Measurements from ENCODE around the gene GPR52.

DNA sequence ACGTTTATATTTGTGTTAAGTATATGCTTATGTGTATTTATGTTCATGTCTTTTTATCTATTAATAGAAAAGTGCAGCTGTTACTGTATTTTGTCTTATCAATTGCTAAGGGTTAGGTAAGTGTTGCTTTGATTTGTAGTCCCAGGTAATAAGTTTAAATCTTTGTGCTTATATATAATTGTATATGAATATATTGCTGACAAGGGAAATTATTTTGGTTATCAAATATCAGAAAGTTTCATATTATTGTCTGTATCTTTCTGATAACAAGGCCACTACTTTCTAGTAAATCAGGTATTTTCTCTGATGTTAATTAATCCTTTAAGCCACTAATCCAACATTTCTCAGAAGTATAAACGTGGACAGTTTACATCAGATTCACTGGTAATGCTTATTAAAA, 21.3 kb downstream of the GPR52 start:
- TF ChIP-seq, protein P1, sequence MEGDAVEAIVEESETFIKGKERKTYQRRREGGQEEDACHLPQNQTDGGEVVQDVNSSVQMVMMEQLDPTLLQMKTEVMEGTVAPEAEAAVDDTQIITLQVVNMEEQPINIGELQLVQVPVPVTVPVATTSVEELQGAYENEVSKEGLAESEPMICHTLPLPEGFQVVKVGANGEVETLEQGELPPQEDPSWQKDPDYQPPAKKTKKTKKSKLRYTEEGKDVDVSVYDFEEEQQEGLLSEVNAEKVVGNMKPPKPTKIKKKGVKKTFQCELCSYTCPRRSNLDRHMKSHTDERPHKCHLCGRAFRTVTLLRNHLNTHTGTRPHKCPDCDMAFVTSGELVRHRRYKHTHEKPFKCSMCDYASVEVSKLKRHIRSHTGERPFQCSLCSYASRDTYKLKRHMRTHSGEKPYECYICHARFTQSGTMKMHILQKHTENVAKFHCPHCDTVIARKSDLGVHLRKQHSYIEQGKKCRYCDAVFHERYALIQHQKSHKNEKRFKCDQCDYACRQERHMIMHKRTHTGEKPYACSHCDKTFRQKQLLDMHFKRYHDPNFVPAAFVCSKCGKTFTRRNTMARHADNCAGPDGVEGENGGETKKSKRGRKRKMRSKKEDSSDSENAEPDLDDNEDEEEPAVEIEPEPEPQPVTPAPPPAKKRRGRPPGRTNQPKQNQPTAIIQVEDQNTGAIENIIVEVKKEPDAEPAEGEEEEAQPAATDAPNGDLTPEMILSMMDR (IDR thresholded peaks at IDR 0.05): no peak
- TF ChIP-seq POLR2A (IDR thresholded peaks at IDR 0.05) (no peak), EP300 (IDR thresholded peaks at IDR 0.05) (no peak)
